ENCODE data around the gene ZNF236. TPM values are rescaled to one million over a fixed set of nuclear protein-coding genes. Genes with fewer than 3 reads are reported as not detected.

ZNF236 gene
- total RNA-seq, 1 experiment from 2014 or later = 22.2 TPM

- intact Hi-C loops (cut with micrococcal nuclease; ENCODE audit: unreplicated experiment) = no loop called here
- CTCF ChIA-PET = no interaction called here
Measured at GRCh38 chr18:76928179-76928868, 106.0 kb downstream of the ZNF236 start.

DNA sequence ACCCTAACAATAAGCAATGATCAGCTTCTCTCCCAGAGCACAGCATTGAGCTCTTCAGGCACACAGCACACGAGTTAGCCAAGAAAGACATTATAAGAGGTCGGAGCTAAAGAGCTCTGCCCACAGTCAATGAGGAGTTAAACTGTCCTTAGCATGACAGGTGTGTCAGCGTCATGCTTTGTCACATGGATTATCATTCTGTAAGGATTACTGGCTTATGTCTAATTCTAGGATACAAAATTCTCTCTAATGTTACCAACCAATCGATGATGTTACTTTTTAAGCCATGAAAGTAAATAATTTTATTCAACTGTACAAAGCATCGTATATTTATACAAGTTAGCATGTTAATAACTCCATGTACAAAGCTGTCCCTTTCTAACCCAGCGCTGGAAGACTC is 108.8 kb downstream of the ZNF236 start:
- no TSS peak for BruUV-seq (replicated peaks)
- Mint-ChIP-seq H3K9me3 (ENCODE audit: low read depth, unreplicated experiment) (no peaks in the 10 kb centered on the region), H3K27ac (ENCODE audit: unreplicated experiment) (no peak overlapping the region), H3K4me1 (ENCODE audit: low read depth, unreplicated experiment) (no peaks in the 10 kb centered on the region), H3K36me3 (ENCODE audit: insufficient read depth, unreplicated experiment) (peaks cover 6% of the 10 kb centered on the region), H3K4me3 (ENCODE audit: low read depth, unreplicated experiment) (no peak overlapping the region), H3K27me3 (ENCODE audit: unreplicated experiment) (no peaks in the 10 kb centered on the region)
- no peak for DNase-seq
- CTCF ChIA-PET = no interaction called here
- no peak for TF ChIP-seq CTCF (IDR thresholded peaks at IDR 0.05; ENCODE audit: unreplicated experiment)
- intact Hi-C loops (cut with micrococcal nuclease; ENCODE audit: unreplicated experiment) = no loop called here

More at GRCh38 chr18:76928179-76928868, 106.0 kb downstream of the ZNF236 start:
- no TSS peak for BruUV-seq (replicated peaks)
- no peak overlapping the region for H3K4me3 Mint-ChIP-seq (ENCODE audit: low read depth, unreplicated experiment)
- no peak for DNase-seq
- no peaks in the 10 kb centered on the region for H3K27me3 Mint-ChIP-seq (ENCODE audit: unreplicated experiment)
- H3K27ac Mint-ChIP-seq (ENCODE audit: unreplicated experiment) = no peak overlapping the region
- peaks cover 6% of the 10 kb centered on the region for H3K36me3 Mint-ChIP-seq (ENCODE audit: insufficient read depth, unreplicated experiment)
- H3K4me1 Mint-ChIP-seq (ENCODE audit: low read depth, unreplicated experiment) = no peaks in the 10 kb centered on the region
- no peak for TF ChIP-seq CTCF (IDR thresholded peaks at IDR 0.05; ENCODE audit: unreplicated experiment)
- no peaks in the 10 kb centered on the region for H3K9me3 Mint-ChIP-seq (ENCODE audit: low read depth, unreplicated experiment)

DNA sequence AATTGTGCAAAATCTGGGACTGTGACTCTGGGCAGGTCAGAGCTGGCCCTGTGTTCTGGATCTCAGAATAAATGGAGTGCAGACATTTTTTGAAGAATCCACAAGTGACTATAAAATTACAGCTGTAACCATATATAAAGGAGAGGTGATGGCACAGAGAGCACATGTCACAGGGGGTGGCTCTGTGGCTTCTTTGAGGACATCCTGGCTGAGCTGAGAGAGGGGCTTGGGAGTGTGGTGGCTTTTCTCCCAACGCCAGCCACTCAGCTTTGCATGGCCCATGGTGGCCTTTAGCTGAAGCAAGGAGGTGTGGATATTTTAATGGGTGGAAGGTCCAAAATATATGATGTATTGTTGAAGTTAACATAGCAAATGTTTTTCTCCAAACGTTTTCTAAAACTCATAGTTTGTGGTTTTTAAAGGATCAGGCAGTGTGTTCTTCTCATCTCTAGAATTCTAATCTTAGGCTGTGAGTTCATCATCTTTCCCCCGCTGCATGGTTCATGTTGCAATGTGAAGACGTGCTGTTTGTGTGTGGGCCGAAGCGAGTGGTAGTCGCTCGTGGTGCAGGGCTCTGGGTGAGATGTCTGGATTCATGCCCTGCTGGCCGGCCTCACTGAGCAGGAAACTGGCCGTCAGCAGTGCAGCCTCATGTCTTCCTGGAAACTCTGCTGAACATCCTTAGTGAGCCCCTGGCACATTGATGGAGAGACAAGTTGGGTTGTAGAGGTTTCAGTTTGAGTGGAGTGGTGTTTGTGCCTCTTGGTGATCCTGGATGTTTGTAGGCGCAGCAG is 109.9 kb downstream of the ZNF236 start:
- H3K9me3 Mint-ChIP-seq (ENCODE audit: low read depth, unreplicated experiment) = no peaks in the 10 kb centered on the region
- no TSS peak for BruUV-seq (replicated peaks)
- intact Hi-C loops (cut with micrococcal nuclease; ENCODE audit: unreplicated experiment) = no loop called here
- H3K36me3 Mint-ChIP-seq (ENCODE audit: insufficient read depth, unreplicated experiment) = peaks cover 6% of the 10 kb centered on the region
- H3K27ac Mint-ChIP-seq (ENCODE audit: unreplicated experiment) = no peak overlapping the region
- no peaks in the 10 kb centered on the region for H3K4me1 Mint-ChIP-seq (ENCODE audit: low read depth, unreplicated experiment)
- H3K4me3 Mint-ChIP-seq (ENCODE audit: low read depth, unreplicated experiment) = no peak overlapping the region
- no peaks in the 10 kb centered on the region for H3K27me3 Mint-ChIP-seq (ENCODE audit: unreplicated experiment)
- CTCF ChIA-PET = no interaction called here
- TF ChIP-seq CTCF (IDR thresholded peaks at IDR 0.05; ENCODE audit: unreplicated experiment) = no peak
- DNase-seq = no peak

GRCh38 chr18:76935722-76936337 is 113.5 kb downstream of the ZNF236 start:
- intact Hi-C loops (cut with micrococcal nuclease; ENCODE audit: unreplicated experiment) = no loop called here
- no TSS peak for BruUV-seq (replicated peaks)
- Mint-ChIP-seq H3K27me3 (ENCODE audit: unreplicated experiment) (no peaks in the 10 kb centered on the region), H3K9me3 (ENCODE audit: low read depth, unreplicated experiment) (no peaks in the 10 kb centered on the region), H3K27ac (ENCODE audit: unreplicated experiment) (no peak overlapping the region), H3K4me1 (ENCODE audit: low read depth, unreplicated experiment) (no peaks in the 10 kb centered on the region), H3K4me3 (ENCODE audit: low read depth, unreplicated experiment) (no peak overlapping the region), H3K36me3 (ENCODE audit: insufficient read depth, unreplicated experiment) (no peaks in the 10 kb centered on the region)
- TF ChIP-seq CTCF (IDR thresholded peaks at IDR 0.05; ENCODE audit: unreplicated experiment) = no peak
- no peak for DNase-seq
- CTCF ChIA-PET = no interaction called here

All from Calu3 (cell line).